Stomach (tissue), 9 donors: ENCODE measurements around the gene KDELR3. TPM values are rescaled to one million over a fixed set of nuclear protein-coding genes. Genes with fewer than 3 reads are reported as not detected.

Experiments
- DNase-seq, 2 donors: peaks; one replicate each; pipeline versions ENCODE4 v3.0.0 to v3.0.0-alpha.2; 2013 to 2019
- H3K27ac ChIP-seq, 5 donors: fragments of 200-600 bp in 4 of 5; sonication (generic) in 4 of 5; one replicate each; pipeline ENCODE4 v1.5.1; 2013 to 2019; ENCODE audit warnings: mild to moderate bottlenecking in 1 of 5, moderate library complexity in 1 of 5
- H3K27me3 ChIP-seq, 3 donors: fragments of 200-600 bp; sonication (generic); one replicate each; pipeline ENCODE4 v1.5.1; 2017 to 2019; ENCODE audit warnings: mixed run types in 1 of 3
- H3K36me3 ChIP-seq, 4 donors: fragments of 200-600 bp; sonication (generic); 1 replicate in 3 of 4; 2 replicates in 1 of 4; pipeline ENCODE4 v1.5.1; 2016 to 2019
- H3K4me1 ChIP-seq, 4 donors: fragments of 200-600 bp; sonication (generic); one replicate each; pipeline ENCODE4 v1.5.1; 2016 to 2019
- H3K4me3 ChIP-seq, 4 donors: fragments of 200-600 bp; sonication (generic) in 3 of 4; one replicate each; pipeline ENCODE4 v1.5.1; 2016 to 2019; ENCODE audit warnings: mild to moderate bottlenecking in 1 of 4
- H3K9me3 ChIP-seq, 4 donors: fragments of 200-600 bp; sonication (generic); one replicate each; pipeline ENCODE4 v1.5.1; 2016 to 2019
- CTCF ChIP-seq, 7 experiments: fragments of 450-650 bp in 4 of 7; fragments of 200-600 bp in 3 of 7; sonication (generic) in 3 of 7; IDR thresholded peaks; one replicate each; pipeline ENCODE4 v1.5.1; 2016 to 2019; ENCODE audit warnings: antibody characterized with exemption in 7 of 7, control low read depth in 2 of 7, mild to moderate bottlenecking in 1 of 7
- EP300 ChIP-seq: sonication (generic); formaldehyde crosslinking; IDR thresholded peaks from one replicate; pipeline ENCODE4 v1.6.1; 2017; ENCODE audit warnings: antibody characterized with exemption
- POLR2A ChIP-seq, 4 donors: fragments of 450-650 bp; IDR thresholded peaks; one replicate each; pipeline ENCODE4 v1.6.1; 2016; ENCODE audit warnings: antibody characterized with exemption in 4 of 4, control low read depth in 2 of 4, mild to moderate bottlenecking in 1 of 4, moderate library complexity in 1 of 4
- POLR2AphosphoS5 ChIP-seq, 3 donors: sonication (generic); formaldehyde crosslinking; IDR thresholded peaks; one replicate each; pipeline ENCODE4 v1.6.1; 2016; ENCODE audit warnings: antibody characterized with exemption in 3 of 3
- WGBS, 5 donors: extraction: QIAGEN DNeasy Blood & Tissue Kit in 3 of 5; methylation state at CpG; one replicate each; pipeline versions ENCODE4 v1.1.5 to v1.1.7; 2013 to 2018; 5-methylcytosine and 5-hydroxymethylcytosine counted together
- intact Hi-C: fragments of 100-400 bp; cut with DNase I; formaldehyde crosslinking; loops from one replicate; pipeline ENCODE4 v1.15.1; 2023; ENCODE audit warnings: low total_unique reads
- polyA plus RNA-seq, 3 donors: library from polyadenylated mRNA; stranded (reverse); fragments of 200-250 nt; gene quantifications; one replicate each; pipeline ENCODE4 v1.2.3, GENCODE V29; 2013
- total RNA-seq, 5 donors: library from RNA; depleted of rRNA; stranded (reverse); fragments of >200 nt; gene quantifications; one replicate each; pipeline versions ENCODE4 v1.1.0 to v1.2.3, GENCODE V29; 2014 to 2016
- donor health status: healthy with polysubstance abuse.
- donor health status: Bipolar disorder and iron deficiency.
- donor health status: healthy.

The KDELR3 gene
- total and polyA plus RNA-seq, 8 donors: 3.6 to 30.7 (median 11.6) TPM; not detected in 1

GRCh38 chr22:38506118-38506962, 38.4 kb downstream of the KDELR3 start, which contains the start of gene DDX17:
DDX17 (minus strand) TSS chr22:38506311.
- intact Hi-C loops: no loop called here
- no peaks in the 10 kb centered on the region for H3K27me3 ChIP-seq

GRCh38 chr22:38510416-38510970, 42.6 kb downstream of the KDELR3 start:
- Histone ChIP-seq H3K9me3 (no peaks in the 10 kb centered on the region), H3K36me3 (no peaks in the 10 kb centered on the region), H3K4me3 (no peak overlapping the region), H3K27me3 (no peaks in the 10 kb centered on the region), H3K27ac (no peak overlapping the region), H3K4me1 (peaks cover 0 to 11% (median 0%) of the 10 kb centered on the region in 4 donors)
- no peak for TF ChIP-seq EP300
- TF ChIP-seq POLR2A (IDR thresholded peaks at IDR 0.05): no peak
- no peak for TF ChIP-seq CTCF (IDR thresholded peaks at IDR 0.05)
- no peak for TF ChIP-seq POLR2AphosphoS5 (IDR thresholded peaks at IDR 0.05)
- WGBS, 5 donors: 84 to 88% (median 86%) methylated on average over 5 of the region's 5 CpGs
- intact Hi-C loops: no loop called here
- DNase-seq: no peak

More at GRCh38 chr22:38506118-38506962, 38.4 kb downstream of the KDELR3 start, which contains the start of gene DDX17:
- TF ChIP-seq POLR2AphosphoS5 (IDR thresholded peaks at IDR 0.05): peak; percentile 48 to 90 (median 87)
- TF ChIP-seq EP300: no peak
- TF ChIP-seq CTCF (IDR thresholded peaks at IDR 0.05): peak in 2 of 7 experiments; percentile 18 to 25
- peak in 2 of 4 donors; percentile 29 to 41 for TF ChIP-seq POLR2A (IDR thresholded peaks at IDR 0.05)
- WGBS, 5 donors: 0 to 1% (median 1%) methylated on average over 42 to 83 of the region's 83 CpGs
- no peaks in the 10 kb centered on the region for H3K9me3 ChIP-seq
- peak within 1 kb of the TSS; percentile 66 to 87 (median 79) for H3K4me3 ChIP-seq
- peak; percentile 96 to 99 for DNase-seq
- H3K36me3 ChIP-seq: peaks cover 0 to 21% (median 13%) of the 10 kb centered on the region in 4 donors
- H3K4me1 ChIP-seq: peaks cover 22 to 45% (median 33%) of the 10 kb centered on the region in 4 donors
- peak within 1 kb of the TSS; percentile 98 to 100 (median 100) for H3K27ac ChIP-seq

GRCh38 chr22:38513063-38513462, 45.2 kb downstream of the KDELR3 start:
- intact Hi-C loops: no loop called here
- Histone ChIP-seq H3K27me3 (no peaks in the 10 kb centered on the region), H3K9me3 (no peaks in the 10 kb centered on the region), H3K4me3 (no peak overlapping the region), H3K4me1 (no peaks in the 10 kb centered on the region), H3K27ac (no peak overlapping the region), H3K36me3 (no peaks in the 10 kb centered on the region)
- 52 to 79% (median 75%) methylated on average over 1 of the region's 1 CpG for WGBS, 5 donors
- TF ChIP-seq CTCF (IDR thresholded peaks at IDR 0.05): no peak
- no peak for TF ChIP-seq POLR2A (IDR thresholded peaks at IDR 0.05)
- TF ChIP-seq EP300: no peak
- no peak for TF ChIP-seq POLR2AphosphoS5 (IDR thresholded peaks at IDR 0.05)
- DNase-seq: peak in 1 of 2 donors; percentile 36

GRCh38 chr22:38518620-38519019, 50.7 kb downstream of the KDELR3 start:
- 93 to 98% (median 96%) methylated on average over 4 of the region's 4 CpGs for whole genome bisulfite sequencing, 5 donors
- Histone ChIP-seq H3K4me3 (no peak overlapping the region), H3K27ac (no peak overlapping the region), H3K4me1 (no peaks in the 10 kb centered on the region), H3K9me3 (no peaks in the 10 kb centered on the region), H3K36me3 (no peaks in the 10 kb centered on the region), H3K27me3 (peaks cover 0 to 3% (median 0%) of the 10 kb centered on the region in 3 donors)
- TF ChIP-seq EP300: no peak
- no peak for TF ChIP-seq POLR2A (IDR thresholded peaks at IDR 0.05)
- no peak for DNase-seq
- intact Hi-C loops: no loop called here
